Glutamatergic neuron (in vitro differentiated cells): ENCODE data around the gene BOD1. TPM values are rescaled to one million over a fixed set of nuclear protein-coding genes. Genes with fewer than 3 reads are reported as not detected.
A peak's percentile ranks its signal among the peaks of the same experiment; 100 is the strongest.

Experiments used
- DNase-seq: peaks from one replicate; pipeline ENCODE4 v3.0.0; 2022
- H3K27ac Mint-ChIP-seq: one replicate; pipeline ENCODE4 v1.8.0; 2020; ENCODE audit warnings: mild to moderate bottlenecking, mixed read lengths, inconsistent platforms; ENCODE audit not compliant: unreplicated experiment
- H3K27me3 Mint-ChIP-seq: one replicate; pipeline ENCODE4 v1.8.0; 2020; ENCODE audit warnings: mild to moderate bottlenecking, moderate library complexity, mixed read lengths, inconsistent platforms; ENCODE audit not compliant: unreplicated experiment
- H3K36me3 Mint-ChIP-seq: one replicate; pipeline ENCODE4 v1.8.0; 2020; ENCODE audit warnings: mild to moderate bottlenecking, mixed read lengths, inconsistent platforms; ENCODE audit not compliant: unreplicated experiment
- H3K4me1 Mint-ChIP-seq: one replicate; pipeline ENCODE4 v1.8.0; 2020; ENCODE audit warnings: mild to moderate bottlenecking, low read depth, mixed read lengths, inconsistent platforms; ENCODE audit not compliant: unreplicated experiment
- H3K4me3 Mint-ChIP-seq: one replicate; pipeline ENCODE4 v1.8.0; 2020; ENCODE audit warnings: mild to moderate bottlenecking, mixed read lengths, inconsistent platforms; ENCODE audit not compliant: unreplicated experiment
- H3K9me3 Mint-ChIP-seq: one replicate; pipeline ENCODE4 v1.8.0; 2020; ENCODE audit warnings: mild to moderate bottlenecking, moderate library complexity, mixed read lengths, inconsistent platforms; ENCODE audit not compliant: unreplicated experiment
- total RNA-seq: library from RNA; stranded (reverse); fragmentation: NEBNext Ultra II Directional; extraction: Animal tissue kit (Norgen Biotek cat#: 25700); gene quantifications from one replicate; pipeline ENCODE4 v1.2.1, GENCODE V29; 2021; ENCODE audit not compliant: unreplicated experiment
- TF ChIP-seq, protein P1 (sequence below): fragments of 200-600 bp; sonication (generic); IDR thresholded peaks from one replicate; pipeline ENCODE4 v1.5.0; 2021; ENCODE audit not compliant: partially characterized antibody, unreplicated experiment

Gene BOD1
- total RNA-seq, 1 donor from 2014 or later: 62.7 TPM

DNA sequence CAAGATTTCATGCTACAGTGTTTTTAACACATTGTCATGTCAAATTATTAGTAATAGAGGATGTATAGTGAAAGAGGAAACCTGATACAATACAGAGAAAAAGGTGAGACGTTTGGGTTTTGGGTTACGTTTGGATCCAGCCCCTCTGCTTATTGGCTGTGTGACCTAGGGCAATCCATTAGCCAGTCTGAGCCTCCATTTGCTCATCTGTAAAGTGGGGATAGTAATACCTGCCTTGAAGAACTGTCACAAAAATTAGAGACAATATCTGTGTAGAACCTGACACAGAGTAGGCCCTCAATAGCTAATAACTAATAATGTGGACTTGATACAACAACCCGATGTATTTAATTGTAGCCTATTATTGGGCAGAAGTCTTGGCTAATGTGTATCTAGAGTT is 4.3 kb upstream of the BOD1 start:
- no peak overlapping the region for H3K4me3 Mint-ChIP-seq
- no peak for DNase-seq
- peaks cover 6% of the 10 kb centered on the region for H3K9me3 Mint-ChIP-seq
- no peaks in the 10 kb centered on the region for H3K36me3 Mint-ChIP-seq
- H3K27ac Mint-ChIP-seq: no peak overlapping the region
- H3K27me3 Mint-ChIP-seq: no peaks in the 10 kb centered on the region
- peaks cover 13% of the 10 kb centered on the region for H3K4me1 Mint-ChIP-seq
- TF ChIP-seq, protein P1, sequence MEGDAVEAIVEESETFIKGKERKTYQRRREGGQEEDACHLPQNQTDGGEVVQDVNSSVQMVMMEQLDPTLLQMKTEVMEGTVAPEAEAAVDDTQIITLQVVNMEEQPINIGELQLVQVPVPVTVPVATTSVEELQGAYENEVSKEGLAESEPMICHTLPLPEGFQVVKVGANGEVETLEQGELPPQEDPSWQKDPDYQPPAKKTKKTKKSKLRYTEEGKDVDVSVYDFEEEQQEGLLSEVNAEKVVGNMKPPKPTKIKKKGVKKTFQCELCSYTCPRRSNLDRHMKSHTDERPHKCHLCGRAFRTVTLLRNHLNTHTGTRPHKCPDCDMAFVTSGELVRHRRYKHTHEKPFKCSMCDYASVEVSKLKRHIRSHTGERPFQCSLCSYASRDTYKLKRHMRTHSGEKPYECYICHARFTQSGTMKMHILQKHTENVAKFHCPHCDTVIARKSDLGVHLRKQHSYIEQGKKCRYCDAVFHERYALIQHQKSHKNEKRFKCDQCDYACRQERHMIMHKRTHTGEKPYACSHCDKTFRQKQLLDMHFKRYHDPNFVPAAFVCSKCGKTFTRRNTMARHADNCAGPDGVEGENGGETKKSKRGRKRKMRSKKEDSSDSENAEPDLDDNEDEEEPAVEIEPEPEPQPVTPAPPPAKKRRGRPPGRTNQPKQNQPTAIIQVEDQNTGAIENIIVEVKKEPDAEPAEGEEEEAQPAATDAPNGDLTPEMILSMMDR: no peak

DNA sequence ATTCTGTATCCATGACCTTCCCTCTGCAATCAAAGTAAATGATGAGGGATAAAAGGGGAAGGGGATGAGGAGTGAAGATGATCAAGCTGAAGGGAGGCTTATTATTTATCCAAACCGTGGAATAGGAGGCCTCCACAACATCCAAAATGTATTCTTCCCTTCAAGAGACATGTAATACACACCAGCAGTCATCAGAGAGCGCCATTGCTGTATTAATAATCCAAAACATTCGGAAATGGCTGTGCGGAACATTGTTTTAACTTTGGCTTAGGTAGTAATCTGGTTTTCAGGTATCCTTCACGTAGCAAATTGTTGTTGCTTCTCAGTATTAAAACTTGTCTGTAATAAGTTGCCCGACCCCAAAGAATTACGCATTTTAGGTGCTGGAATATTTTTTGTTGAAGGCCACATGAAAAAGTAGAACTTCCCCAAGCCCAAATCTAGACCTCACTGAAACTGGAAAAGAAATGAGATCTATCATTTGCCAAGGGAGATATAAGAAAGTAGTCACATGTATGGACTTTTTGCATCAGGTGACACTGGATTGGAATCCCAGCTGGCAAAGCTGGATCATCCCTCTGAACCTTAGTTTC is 2.6 kb upstream of the BOD1 start:
- peaks cover 21% of the 10 kb centered on the region for H3K4me1 Mint-ChIP-seq
- H3K36me3 Mint-ChIP-seq: no peaks in the 10 kb centered on the region
- DNase-seq: no peak
- peaks cover 8% of the 10 kb centered on the region for H3K9me3 Mint-ChIP-seq
- peak overlapping the region; percentile 3 for H3K4me3 Mint-ChIP-seq
- H3K27ac Mint-ChIP-seq: no peak overlapping the region
- TF ChIP-seq, protein P1: peak; percentile 49
- H3K27me3 Mint-ChIP-seq: no peaks in the 10 kb centered on the region

DNA sequence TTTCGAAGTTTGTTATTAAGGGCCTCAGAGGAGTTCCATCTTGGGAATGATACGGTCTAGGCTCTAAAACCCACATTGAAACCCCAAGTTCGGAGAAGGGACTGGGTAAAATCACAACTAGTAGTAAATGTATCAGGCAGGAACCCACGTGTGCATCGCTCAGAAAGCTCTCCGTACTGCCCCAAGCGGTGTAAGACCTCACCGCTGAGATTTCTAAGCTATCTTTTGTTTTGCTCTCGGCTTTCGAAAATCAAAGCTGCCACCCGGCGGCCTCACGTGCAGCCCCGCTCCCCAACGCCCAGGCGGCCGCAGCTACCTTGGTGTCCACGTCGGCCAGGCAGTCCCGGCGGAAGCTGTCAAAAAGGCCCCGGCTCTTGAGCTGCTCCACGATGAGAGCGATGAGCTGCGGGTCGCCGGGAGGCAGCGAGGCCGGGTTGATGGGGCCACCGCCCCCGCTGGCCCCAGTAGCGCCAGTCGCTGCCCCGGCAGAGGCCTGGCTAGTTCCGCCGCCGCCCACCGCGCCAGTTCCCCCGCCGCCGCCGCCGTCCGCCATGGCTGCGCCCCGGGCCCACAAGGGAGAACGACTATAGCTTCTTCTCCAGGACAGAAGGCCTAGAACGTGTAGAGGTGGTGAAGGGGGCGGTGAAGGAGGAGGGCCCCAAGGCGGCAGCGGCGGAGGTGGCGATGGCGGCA is 420 bp downstream of the BOD1 start:
- Mint-ChIP-seq H3K27ac (peak overlapping the region; percentile 88), H3K36me3 (no peaks in the 10 kb centered on the region), H3K27me3 (no peaks in the 10 kb centered on the region), H3K4me3 (peak overlapping the region; percentile 95), H3K4me1 (peaks cover 22% of the 10 kb centered on the region), H3K9me3 (peaks cover 5% of the 10 kb centered on the region)
- DNase-seq: peak; percentile 84
- TF ChIP-seq, protein P1: peak; percentile 51

DNA sequence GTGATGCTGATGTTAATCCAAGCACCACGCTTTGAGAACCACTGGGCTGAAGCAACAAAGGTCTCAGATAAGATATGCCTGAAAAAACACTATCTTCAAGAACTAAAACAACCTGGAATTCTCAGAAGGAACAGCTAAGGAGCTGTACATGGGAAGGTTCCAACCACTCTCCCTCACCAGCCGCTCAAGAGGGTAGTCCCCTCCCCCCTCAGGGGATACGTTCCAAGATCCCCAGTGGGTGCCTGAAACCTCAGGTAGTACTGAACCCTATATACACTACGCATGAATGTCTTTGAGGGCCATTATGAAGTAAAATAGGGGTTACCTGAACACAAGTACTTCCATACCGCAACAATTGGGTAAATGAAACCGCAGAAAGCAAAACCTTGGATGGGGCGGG is 1.9 kb downstream of the BOD1 start:
- Mint-ChIP-seq H3K27me3 (no peaks in the 10 kb centered on the region), H3K9me3 (peaks cover 5% of the 10 kb centered on the region), H3K36me3 (no peaks in the 10 kb centered on the region), H3K27ac (no peak overlapping the region), H3K4me1 (peaks cover 21% of the 10 kb centered on the region), H3K4me3 (peak overlapping the region; percentile 95)
- no peak for DNase-seq
- TF ChIP-seq, protein P1: no peak
